Activated CD4-positive, alpha-beta T cell treated with anti-CD3 and anti-CD28 coated beads for 1 hour (primary cell): ENCODE results near the gene NBAS.

Experiments
- DNase-seq: peaks from one replicate; pipeline ENCODE4 v3.0.0-alpha.2; 2020

Gene NBAS

GRCh38 chr2:15588329-15588919 is 27.3 kb upstream of the NBAS start:
- no peak for DNase-seq

- DNase-seq = no peak
These were observed 23.8 kb upstream of the NBAS start for GRCh38 chr2:15584767-15585469.

- DNase-seq = no peak
These were observed 23.2 kb upstream of the NBAS start for GRCh38 chr2:15584316-15584715.

- DNase-seq = no peak
These were observed 22.7 kb upstream of the NBAS start for GRCh38 chr2:15583826-15584225.

- DNase-seq = no peak
These were observed 21.7 kb upstream of the NBAS start for GRCh38 chr2:15582710-15583357.

- DNase-seq = no peak
These were observed 19.3 kb upstream of the NBAS start for GRCh38 chr2:15580451-15580850.

- DNase-seq = no peak
These were observed 18.5 kb upstream of the NBAS start for GRCh38 chr2:15579641-15580040.

GRCh38 chr2:15577071-15577735 is 16.1 kb upstream of the NBAS start:
- DNase-seq = peak; percentile 73

GRCh38 chr2:15571729-15572128 is 10.6 kb upstream of the NBAS start:
- DNase-seq = no peak

GRCh38 chr2:15570104-15570503 is 9.0 kb upstream of the NBAS start:
- no peak for DNase-seq

GRCh38 chr2:15568874-15569273 is 7.7 kb upstream of the NBAS start:
- no peak for DNase-seq

GRCh38 chr2:15566912-15567311 is 5.8 kb upstream of the NBAS start:
- no peak for DNase-seq

GRCh38 chr2:15565994-15566671 is 5.0 kb upstream of the NBAS start:
- no peak for DNase-seq

GRCh38 chr2:15565392-15565791 is 4.3 kb upstream of the NBAS start:
- DNase-seq = no peak

GRCh38 chr2:15563227-15564100 is 2.3 kb upstream of the NBAS start:
- no peak for DNase-seq

- no peak for DNase-seq
These were observed 1.4 kb upstream of the NBAS start for GRCh38 chr2:15562354-15563031.

GRCh38 chr2:15561574-15562344 is 625 bp upstream of the NBAS start:
- no peak for DNase-seq

GRCh38 chr2:15560140-15560987 is 770 bp downstream of the NBAS start:
- DNase-seq = no peak

- no peak for DNase-seq
These were observed 1.6 kb downstream of the NBAS start for GRCh38 chr2:15559379-15560139.
